ENCODE data around the gene FKTN.
"Not testable (repeated sequence)": the region's sequence is repeated elsewhere in the genome, so short reads cannot be mapped to it uniquely, and the experiment has no call there.

The FKTN gene

DNA sequence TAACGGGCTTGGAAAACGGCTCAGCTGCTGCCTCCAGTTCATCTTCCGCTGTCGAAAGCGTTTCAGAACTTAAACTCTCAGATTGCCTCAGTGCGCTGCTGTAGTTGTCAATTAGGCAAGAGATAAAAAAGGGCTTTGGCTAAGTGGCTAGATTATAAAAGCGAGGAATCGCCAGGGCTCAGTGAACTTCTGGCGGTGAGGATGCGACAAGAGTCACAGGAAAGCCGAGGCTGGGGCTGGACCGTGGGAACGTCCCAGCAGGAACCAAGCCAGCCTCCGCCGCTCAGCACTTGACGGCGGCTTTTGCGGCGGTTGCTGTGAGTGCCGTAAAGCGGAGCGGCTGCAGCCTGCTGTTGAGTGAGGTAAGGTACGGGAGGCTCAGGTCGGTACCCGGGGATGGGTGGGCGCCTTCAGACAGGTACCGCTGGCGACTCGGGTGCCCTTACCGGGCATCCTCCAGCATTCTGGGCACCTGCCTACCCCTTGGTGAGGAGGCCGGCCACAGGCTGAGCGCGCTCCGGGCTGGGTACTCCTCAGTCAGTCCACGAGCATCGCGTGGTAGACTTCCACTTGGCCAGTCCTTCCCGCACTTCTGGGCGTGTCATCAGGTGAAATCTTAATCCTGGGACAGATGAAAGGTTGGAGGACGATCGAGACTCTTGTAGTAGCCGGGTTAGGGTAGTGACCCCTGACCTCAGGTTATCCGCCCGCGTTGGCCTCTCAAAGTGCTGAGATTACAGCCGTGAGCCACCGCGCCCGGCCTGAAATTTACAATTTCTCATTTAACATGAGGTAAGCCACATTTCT, at the start of gene FKTN:
Gene FKTN (plus strand): TSS at position 328 of the 807 bp plus-strand sequence. CDS start 16,902 bp downstream, outside the sequence.
- H3K4me3 ChIP-seq (replicated peaks; ENCODE audit: low read depth, low read length): peak within 1 kb of the TSS; percentile 90
- TF ChIP-seq CTCF (IDR thresholded peaks at IDR 0.05; ENCODE audit: low read length, missing control alignments): no peak
- DNase-seq (ENCODE audit: low read depth): peak; percentile 87

- DNase-seq (ENCODE audit: low read depth): no peak
- H3K4me3 ChIP-seq (replicated peaks; ENCODE audit: low read depth, low read length): no peak overlapping the region
- TF ChIP-seq CTCF (IDR thresholded peaks at IDR 0.05; ENCODE audit: low read length, missing control alignments): no peak
Measured at GRCh38 chr9:105508530-105508929, 49.4 kb upstream of the FKTN start.

DNA sequence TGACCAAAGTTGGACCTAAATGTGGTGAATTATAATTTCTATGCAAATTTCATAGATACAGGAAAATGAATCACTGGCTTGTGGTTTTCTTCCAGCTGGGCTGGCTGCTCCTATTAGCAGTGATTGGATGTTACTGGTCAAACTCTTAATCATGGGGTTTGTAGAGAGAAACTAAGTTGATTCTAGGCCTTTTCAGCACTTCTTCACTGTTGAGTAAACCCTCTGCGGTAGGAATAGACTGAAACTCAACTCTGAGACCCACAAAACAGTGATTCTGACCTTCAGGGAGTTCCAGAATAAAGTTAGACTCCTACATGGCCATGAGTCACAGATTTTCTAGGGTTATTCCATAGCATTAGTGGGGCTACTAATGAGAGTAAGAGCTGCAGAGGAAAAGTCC, 47.9 kb upstream of the FKTN start:
- DNase-seq (ENCODE audit: low read depth): peak; percentile 62
- no peak for TF ChIP-seq CTCF (IDR thresholded peaks at IDR 0.05; ENCODE audit: low read length, missing control alignments)
- H3K4me3 ChIP-seq (replicated peaks; ENCODE audit: low read depth, low read length): no peak overlapping the region

DNA sequence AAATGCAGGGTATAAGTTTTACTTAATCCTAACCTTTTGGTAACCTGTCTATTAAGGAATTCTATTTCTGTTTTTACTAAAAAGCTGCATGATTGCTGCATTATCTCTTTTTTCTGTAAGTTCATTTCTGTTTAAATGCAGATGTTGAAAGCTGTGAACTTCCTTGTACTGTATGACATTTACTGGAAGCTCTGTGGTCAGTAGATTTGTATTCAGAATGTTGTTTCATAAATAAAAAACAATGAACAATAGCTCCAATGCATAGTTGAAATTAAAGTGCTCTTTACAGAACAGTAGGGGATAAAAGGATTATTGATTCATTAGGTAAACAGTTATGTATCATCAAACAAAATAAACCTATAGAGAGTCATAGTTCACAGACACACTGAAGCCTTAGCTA, 46.5 kb upstream of the FKTN start:
- DNase-seq (ENCODE audit: low read depth): no peak
- H3K4me3 ChIP-seq (replicated peaks; ENCODE audit: low read depth, low read length): no peak overlapping the region
- no peak for TF ChIP-seq CTCF (IDR thresholded peaks at IDR 0.05; ENCODE audit: low read length, missing control alignments)

DNA sequence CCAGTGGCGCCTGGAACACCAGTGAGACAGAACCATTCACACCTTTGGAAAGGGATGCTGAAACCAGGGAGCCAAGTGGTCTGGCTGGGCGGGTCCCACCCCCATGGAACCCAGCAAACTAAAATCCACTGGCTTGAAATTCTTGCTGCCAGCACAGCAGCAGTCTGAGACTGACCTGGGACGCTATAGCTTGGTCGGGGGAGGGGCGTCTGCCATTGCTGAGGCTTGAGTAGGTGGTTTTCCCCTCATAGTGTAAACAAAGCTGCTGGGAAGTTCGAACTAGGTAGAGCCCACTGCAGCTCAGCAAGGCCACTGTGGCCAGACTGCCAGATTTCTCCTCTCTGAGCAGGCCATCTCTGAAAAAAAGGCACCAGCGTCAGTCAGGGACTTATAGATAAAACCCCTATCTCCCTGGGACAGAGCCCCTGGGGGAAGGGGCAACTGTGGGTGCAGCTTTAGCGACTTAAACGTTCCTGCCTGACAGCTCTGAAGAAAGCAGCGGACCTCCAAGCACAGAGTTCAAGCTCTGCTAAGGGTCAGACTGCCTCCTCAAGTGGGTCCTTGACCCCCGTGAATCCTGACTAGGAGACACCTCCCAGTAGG, 42.0 kb upstream of the FKTN start:
- TF ChIP-seq CTCF (IDR thresholded peaks at IDR 0.05; ENCODE audit: low read length, missing control alignments): no peak

GRCh38 chr9:105519710-105520369, 38.1 kb upstream of the FKTN start:
- H3K4me3 ChIP-seq (replicated peaks; ENCODE audit: low read depth, low read length); DNase-seq (ENCODE audit: low read depth): not testable (repeated sequence)

More for the DNA sequence above, 42.0 kb upstream of the FKTN start:
- no peak for DNase-seq (ENCODE audit: low read depth)
- H3K4me3 ChIP-seq (replicated peaks; ENCODE audit: low read depth, low read length): no peak overlapping the region

DNA sequence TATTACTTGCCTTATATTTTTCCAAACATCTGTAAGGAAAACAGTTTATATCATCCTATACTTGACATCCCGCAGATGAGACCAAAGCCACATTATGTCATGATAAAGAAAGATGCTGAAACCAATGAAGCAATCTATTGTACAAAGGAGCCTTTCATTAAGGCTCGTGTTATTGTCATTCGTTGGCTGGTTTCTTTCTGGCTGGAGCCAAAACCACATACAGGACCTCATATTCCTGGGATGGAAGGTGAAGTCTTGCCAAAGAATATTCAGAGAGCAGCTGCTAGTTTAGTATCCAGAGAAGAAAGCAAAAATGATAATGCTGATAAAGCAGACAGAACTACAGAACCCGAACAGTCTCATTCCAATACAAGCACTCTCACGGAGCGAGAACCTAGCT, 36.9 kb upstream of the FKTN start:
- peak; percentile 23 for DNase-seq (ENCODE audit: low read depth)
- not testable (repeated sequence) for H3K4me3 ChIP-seq (replicated peaks; ENCODE audit: low read depth, low read length)

GRCh38 chr9:105522618-105523385, 35.1 kb upstream of the FKTN start:
- not testable (repeated sequence) for H3K4me3 ChIP-seq (replicated peaks; ENCODE audit: low read depth, low read length); DNase-seq (ENCODE audit: low read depth)

Measured in fibroblast of pulmonary artery (primary cell).